ENCODE measurements around the gene SH3PXD2A.

- TF ChIP-seq SETDB1 (IDR thresholded peaks at IDR 0.05; ENCODE audit: insufficient read length, low read length) (no peak), ZNF335 (tag by site-specific recombination; conservative IDR thresholded peaks at IDR 0.05) (no peak), REST (tag by site-specific recombination; IDR thresholded peaks at IDR 0.05) (no peak)
- TF ChIP-seq, protein P1, sequence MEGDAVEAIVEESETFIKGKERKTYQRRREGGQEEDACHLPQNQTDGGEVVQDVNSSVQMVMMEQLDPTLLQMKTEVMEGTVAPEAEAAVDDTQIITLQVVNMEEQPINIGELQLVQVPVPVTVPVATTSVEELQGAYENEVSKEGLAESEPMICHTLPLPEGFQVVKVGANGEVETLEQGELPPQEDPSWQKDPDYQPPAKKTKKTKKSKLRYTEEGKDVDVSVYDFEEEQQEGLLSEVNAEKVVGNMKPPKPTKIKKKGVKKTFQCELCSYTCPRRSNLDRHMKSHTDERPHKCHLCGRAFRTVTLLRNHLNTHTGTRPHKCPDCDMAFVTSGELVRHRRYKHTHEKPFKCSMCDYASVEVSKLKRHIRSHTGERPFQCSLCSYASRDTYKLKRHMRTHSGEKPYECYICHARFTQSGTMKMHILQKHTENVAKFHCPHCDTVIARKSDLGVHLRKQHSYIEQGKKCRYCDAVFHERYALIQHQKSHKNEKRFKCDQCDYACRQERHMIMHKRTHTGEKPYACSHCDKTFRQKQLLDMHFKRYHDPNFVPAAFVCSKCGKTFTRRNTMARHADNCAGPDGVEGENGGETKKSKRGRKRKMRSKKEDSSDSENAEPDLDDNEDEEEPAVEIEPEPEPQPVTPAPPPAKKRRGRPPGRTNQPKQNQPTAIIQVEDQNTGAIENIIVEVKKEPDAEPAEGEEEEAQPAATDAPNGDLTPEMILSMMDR (tag by site-specific recombination; IDR thresholded peaks at IDR 0.05), result no peak
These were observed 306.1 kb downstream of the SH3PXD2A start for GRCh38 chr10:103549349-103549685.
